NT2/D1 (cell line): ENCODE results near the gene FOXO6.

ENCODE experiments used
- SUZ12 ChIP-seq: IDR thresholded peaks from 2 replicates; pipeline ENCODE4 v1.6.1; 2011; ENCODE audit not compliant: insufficient read length, insufficient read depth; ENCODE audit errors: extremely low read depth
- YY1 ChIP-seq: IDR thresholded peaks from 2 replicates; pipeline ENCODE4 v1.6.1; 2011; ENCODE audit not compliant: insufficient read length, insufficient read depth

DNA sequence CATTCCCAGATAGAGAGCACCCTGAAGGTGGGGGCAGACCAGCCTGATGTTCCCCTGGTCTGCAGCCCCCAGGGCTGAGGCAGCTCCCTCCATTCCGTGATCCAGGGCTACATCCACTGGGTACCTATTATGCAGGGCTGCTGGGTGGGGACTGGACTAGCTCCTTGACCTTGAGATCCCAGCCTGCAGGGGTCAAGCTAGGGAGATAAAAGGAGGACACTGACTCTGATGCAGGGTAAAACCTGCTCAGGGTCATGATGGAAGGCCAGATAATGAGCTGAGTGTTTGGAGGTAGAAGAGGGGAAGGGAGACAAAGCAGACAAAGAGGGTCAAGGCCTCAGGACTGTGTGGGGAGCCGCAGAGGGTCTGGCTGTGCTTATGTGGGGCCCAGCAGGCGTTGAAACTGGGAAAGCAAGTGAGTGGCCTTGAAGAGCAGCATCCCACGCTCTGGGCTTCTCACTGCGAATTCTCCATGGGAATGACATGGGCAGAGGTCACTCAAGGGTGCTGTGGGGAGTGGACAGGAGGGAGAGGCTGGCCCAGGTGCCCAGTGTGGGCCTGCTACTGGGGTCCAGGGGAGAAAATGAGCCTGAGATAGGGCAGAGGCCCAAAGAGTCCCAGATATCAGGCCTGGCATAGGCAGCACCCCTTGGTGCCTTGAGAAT is 9.7 kb downstream of the FOXO6 start:
- no peak for TF ChIP-seq YY1
- TF ChIP-seq SUZ12 = no peak
